K562 treated with DMSO at 1 percent for 12 hours (cell line): ENCODE measurements around the gene SOX13. TPM values are rescaled to one million over a fixed set of nuclear protein-coding genes. Genes with fewer than 3 reads are reported as not detected.

ENCODE experiments used
- total RNA-seq: library from RNA; unstranded; fragments of 300-600 nt; gene quantifications from 2 replicates; pipeline ENCODE4 v1.2.3, GENCODE V29; 2022; ENCODE audit not compliant: insufficient read depth

SOX13 gene
- total RNA-seq = 0.56 TPM in 1 of 2 replicates, not detected in the other

DNA sequence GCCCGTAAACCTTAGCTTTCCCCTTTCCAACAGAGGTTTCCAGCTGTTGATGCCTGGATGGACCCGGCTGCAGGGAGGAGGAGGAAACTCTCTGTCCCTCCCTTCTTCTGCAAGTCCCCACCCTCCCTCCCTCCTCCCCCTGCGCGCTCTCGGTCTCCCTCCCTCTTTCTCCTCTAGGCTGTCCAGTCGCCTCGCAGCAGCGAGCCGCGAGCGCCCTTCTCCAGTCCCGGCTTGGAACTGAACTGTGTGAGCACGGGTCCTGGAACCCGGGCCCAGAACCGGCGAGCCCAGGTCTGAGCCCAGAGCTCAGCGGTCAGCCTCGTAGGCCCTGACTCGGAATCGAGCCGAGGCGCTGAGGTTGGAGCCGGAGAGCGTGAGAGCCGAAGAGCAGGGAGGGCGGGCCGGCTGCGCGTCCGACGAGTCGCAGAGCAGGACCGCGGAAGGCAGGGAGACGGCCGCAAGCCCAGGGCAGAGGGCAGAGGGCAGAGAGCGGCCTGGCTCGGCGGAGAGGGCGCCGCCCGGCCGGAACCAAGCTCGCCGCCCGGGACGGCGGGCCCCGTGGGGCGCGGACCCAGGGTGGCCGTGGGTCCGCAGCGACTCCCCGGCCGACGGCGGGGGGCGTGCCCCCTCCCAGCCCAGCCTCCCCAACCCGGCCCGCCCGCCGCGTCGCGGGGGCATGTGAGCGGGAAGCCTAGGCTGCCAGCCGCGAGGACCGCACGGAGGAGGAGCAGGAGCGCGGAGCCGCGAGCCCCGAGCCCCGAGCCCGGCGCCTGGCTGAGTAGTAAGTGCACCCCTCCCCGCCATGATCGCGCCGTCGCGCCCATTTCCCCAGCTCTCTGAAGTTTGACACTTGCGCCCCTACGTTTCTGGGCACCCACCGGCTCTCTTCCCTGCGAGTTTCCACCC lies at the start of gene SOX13:
SOX13 (plus strand) TSS at position 185 of the 906 bp plus-strand sequence. CDS start 39,801 bp downstream, outside the sequence.

DNA sequence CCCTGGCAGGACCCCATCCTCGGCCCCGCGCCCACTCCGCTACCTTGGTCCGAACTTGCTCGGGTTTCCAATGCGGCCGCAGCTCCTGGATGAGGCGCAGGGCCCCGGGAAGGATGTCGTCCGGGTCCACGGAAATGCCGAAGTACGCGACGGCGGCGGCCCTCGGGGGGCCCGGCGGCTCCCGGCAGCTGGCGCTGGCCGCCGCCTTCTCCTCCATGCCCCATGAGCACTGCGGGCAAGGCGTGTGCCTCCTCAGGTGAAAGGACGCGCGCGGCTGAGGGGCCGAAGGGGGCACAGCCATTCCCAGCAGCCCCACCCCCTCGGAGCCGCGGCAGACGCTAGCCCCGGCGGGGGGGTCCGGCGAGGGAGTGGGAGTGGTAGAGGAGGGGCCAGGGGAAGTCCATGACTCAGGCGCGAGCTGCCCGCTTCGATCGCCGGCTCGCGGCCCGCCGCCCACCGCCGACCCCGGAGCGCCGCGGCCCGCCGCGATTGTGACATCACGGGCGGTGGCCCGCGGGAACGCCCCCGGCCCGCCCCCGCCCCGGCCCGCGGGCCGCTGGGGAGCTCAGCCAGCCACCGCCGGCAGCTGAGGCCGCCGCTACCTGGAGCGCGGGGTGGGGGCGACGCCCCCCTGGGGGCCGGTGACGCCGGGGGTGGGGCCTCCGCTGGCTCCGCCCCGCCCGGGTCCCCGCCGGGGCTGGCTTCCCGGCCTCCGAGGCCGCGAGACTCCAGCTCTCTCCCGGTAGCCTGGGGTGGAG lies 78.8 kb downstream of the SOX13 start, which contains the start of gene ETNK2:
ETNK2 (minus strand) TSS at position 493 of the 758 bp plus-strand sequence; CDS start at position 301, 192 bp downstream.

DNA sequence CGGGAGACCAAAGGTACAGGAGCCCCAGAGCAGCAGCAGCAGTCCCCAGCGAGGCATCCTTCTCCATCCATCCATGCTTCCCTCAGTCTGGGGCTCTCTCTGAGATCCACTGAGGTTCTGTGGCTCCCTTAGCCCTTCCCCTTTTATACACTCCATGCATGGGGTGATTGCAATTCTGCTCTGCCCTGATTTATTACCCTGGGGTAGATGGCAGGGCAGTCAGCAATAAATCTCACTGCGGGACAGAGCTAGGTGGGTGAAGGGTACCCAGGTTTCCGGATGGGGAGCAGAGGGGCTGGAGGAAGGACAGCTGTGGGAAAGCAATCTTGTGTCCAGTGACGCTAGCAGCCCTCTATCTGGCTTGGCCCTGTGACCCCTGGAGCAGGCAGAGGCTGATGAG lies 93.3 kb downstream of the SOX13 start, which contains the start of gene REN:
REN (minus strand) TSS at position 119 of the 400 bp plus-strand sequence; CDS start at position 75, 44 bp downstream.

Other genes starting within 250 kb of the SOX13 start
- 127 and 189 TPM in 2 replicates for gene SNRPE, start 211.5 kb upstream of the SOX13 start, total RNA-seq
- not detected in 2 replicates for gene ETNK2, start 78.9 kb downstream of the SOX13 start, total RNA-seq
- not detected in 2 replicates for gene REN, start 93.2 kb downstream of the SOX13 start, total RNA-seq
- gene KISS1, start 123.4 kb downstream of the SOX13 start, total RNA-seq = not detected in 2 replicates
- not detected in 2 replicates for gene GOLT1A, start 140.9 kb downstream of the SOX13 start, total RNA-seq